Suprapubic skin (tissue), 4 donors: ENCODE data around the gene CD44. TPM values are rescaled to one million over a fixed set of nuclear protein-coding genes. Genes with fewer than 3 reads are reported as not detected.
A peak's percentile ranks its signal among the peaks of the same experiment; 100 is the strongest.

Experiments used
- DNase-seq, 2 donors: peaks; one replicate each; pipeline ENCODE4 v3.0.0-alpha.2; 2019; ENCODE audit warnings: low spot score in 2 of 2
- H3K27ac ChIP-seq: fragments of 200-600 bp; sonication (generic); one replicate; pipeline ENCODE4 v1.5.1; 2019
- H3K27me3 ChIP-seq: fragments of 200-600 bp; sonication (generic); one replicate; pipeline ENCODE4 v1.5.1; 2019
- H3K36me3 ChIP-seq: fragments of 200-600 bp; sonication (generic); one replicate; pipeline ENCODE4 v1.5.1; 2019
- H3K4me1 ChIP-seq: fragments of 200-600 bp; sonication (generic); one replicate; pipeline ENCODE4 v1.5.1; 2019
- H3K4me3 ChIP-seq: fragments of 200-600 bp; sonication (generic); one replicate; pipeline ENCODE4 v1.5.1; 2019; ENCODE audit warnings: mild to moderate bottlenecking
- H3K9me3 ChIP-seq: fragments of 200-600 bp; sonication (generic); one replicate; pipeline ENCODE4 v1.5.1; 2019
- CTCF ChIP-seq, 2 donors: fragments of 200-600 bp in 1 of 2; fragments of 450-650 bp in 1 of 2; sonication (generic) in 1 of 2; IDR thresholded peaks; one replicate each; pipeline ENCODE4 v1.5.1; 2016 to 2019; ENCODE audit warnings: antibody characterized with exemption in 2 of 2, mild to moderate bottlenecking in 1 of 2, moderate library complexity in 1 of 2
- EP300 ChIP-seq: sonication (generic); formaldehyde crosslinking; IDR thresholded peaks from one replicate; pipeline ENCODE4 v1.6.1; 2017; ENCODE audit warnings: antibody characterized with exemption
- POLR2A ChIP-seq, 2 donors: fragments of 450-650 bp; IDR thresholded peaks; one replicate each; pipeline ENCODE4 v1.6.1; 2017; ENCODE audit warnings: antibody characterized with exemption in 2 of 2, mild to moderate bottlenecking in 2 of 2, moderate library complexity in 2 of 2
- POLR2AphosphoS5 ChIP-seq, 3 donors: sonication (generic); formaldehyde crosslinking; IDR thresholded peaks; one replicate each; pipeline ENCODE4 v1.6.1; 2017; ENCODE audit warnings: antibody characterized with exemption in 3 of 3
- WGBS: methylation state at CpG from one replicate; pipeline ENCODE4 v1.1.5; 2018; 5-methylcytosine and 5-hydroxymethylcytosine counted together
- total RNA-seq, 4 donors: library from RNA; depleted of rRNA; stranded (reverse); fragments of >200 nt; gene quantifications; one replicate each; pipeline ENCODE4 v1.1.0, GENCODE V29; 2016

CD44 gene
- total RNA-seq, 4 donors from 2014 or later, result 1,361 to 2,207 (median 1,502) TPM

GRCh38 chr11:35169754-35170153, 30.8 kb downstream of the CD44 start:
- Histone ChIP-seq H3K27ac (peak overlapping the region; percentile 85), H3K4me3 (no peak overlapping the region), H3K9me3 (no peaks in the 10 kb centered on the region), H3K27me3 (no peaks in the 10 kb centered on the region), H3K4me1 (peaks cover 96% of the 10 kb centered on the region), H3K36me3 (no peaks in the 10 kb centered on the region)
- no peak for TF ChIP-seq POLR2A (IDR thresholded peaks at IDR 0.05)
- DNase-seq, result no peak
- WGBS, result 76% methylated on average over 1 of the region's 1 CpG

GRCh38 chr11:35170503-35170902, 31.5 kb downstream of the CD44 start:
- no peak for TF ChIP-seq EP300
- TF ChIP-seq POLR2AphosphoS5 (IDR thresholded peaks at IDR 0.05), result no peak
- no peak for TF ChIP-seq CTCF (IDR thresholded peaks at IDR 0.05)
- TF ChIP-seq POLR2A (IDR thresholded peaks at IDR 0.05), result no peak
- Histone ChIP-seq H3K4me3 (no peak overlapping the region), H3K27me3 (no peaks in the 10 kb centered on the region), H3K27ac (peak overlapping the region; percentile 85), H3K4me1 (peaks cover 95% of the 10 kb centered on the region), H3K9me3 (no peaks in the 10 kb centered on the region), H3K36me3 (no peaks in the 10 kb centered on the region)
- 20% methylated on average over 3 of the region's 3 CpGs for WGBS
- no peak for DNase-seq

- no peak for TF ChIP-seq CTCF (IDR thresholded peaks at IDR 0.05)
- no peak for TF ChIP-seq POLR2AphosphoS5 (IDR thresholded peaks at IDR 0.05)
- no peak for TF ChIP-seq EP300
- no peak for TF ChIP-seq POLR2A (IDR thresholded peaks at IDR 0.05)
- H3K4me1 ChIP-seq, result peaks cover 89% of the 10 kb centered on the region
- no peaks in the 10 kb centered on the region for H3K36me3 ChIP-seq
- WGBS, result 61% methylated on average over 1 of the region's 1 CpG
- no peak for DNase-seq
- no peaks in the 10 kb centered on the region for H3K27me3 ChIP-seq
- no peak overlapping the region for H3K4me3 ChIP-seq
- no peaks in the 10 kb centered on the region for H3K9me3 ChIP-seq
- H3K27ac ChIP-seq, result peak overlapping the region; percentile 85
Observed at GRCh38 chr11:35171226-35171625, 32.3 kb downstream of the CD44 start.

- H3K27me3 ChIP-seq, result no peaks in the 10 kb centered on the region
- no peaks in the 10 kb centered on the region for H3K9me3 ChIP-seq
- WGBS, result 43% methylated on average over 2 of the region's 2 CpGs
- DNase-seq, result no peak
- TF ChIP-seq CTCF (IDR thresholded peaks at IDR 0.05) (no peak), POLR2A (IDR thresholded peaks at IDR 0.05) (no peak), POLR2AphosphoS5 (IDR thresholded peaks at IDR 0.05) (no peak), EP300 (no peak)
- H3K4me1 ChIP-seq, result peaks cover 87% of the 10 kb centered on the region
- peaks cover 18% of the 10 kb centered on the region for H3K36me3 ChIP-seq
- H3K27ac ChIP-seq, result peak overlapping the region; percentile 21
- no peak overlapping the region for H3K4me3 ChIP-seq
Observed at GRCh38 chr11:35173011-35173511, 34.1 kb downstream of the CD44 start.

GRCh38 chr11:35173616-35174566, 34.9 kb downstream of the CD44 start:
- peaks cover 87% of the 10 kb centered on the region for H3K4me1 ChIP-seq
- H3K27ac ChIP-seq, result peak overlapping the region; percentile 21

More at GRCh38 chr11:35173616-35174566, 34.9 kb downstream of the CD44 start:
- DNase-seq, result no peak
- TF ChIP-seq POLR2A (IDR thresholded peaks at IDR 0.05), result no peak
- no peak for TF ChIP-seq POLR2AphosphoS5 (IDR thresholded peaks at IDR 0.05)
- TF ChIP-seq EP300, result no peak
- TF ChIP-seq CTCF (IDR thresholded peaks at IDR 0.05), result no peak
- Histone ChIP-seq H3K9me3 (no peaks in the 10 kb centered on the region), H3K27me3 (no peaks in the 10 kb centered on the region), H3K4me3 (no peak overlapping the region), H3K36me3 (peaks cover 21% of the 10 kb centered on the region)
- WGBS, result 52% methylated on average over 3 of the region's 3 CpGs
